ENCODE measurements around the gene PPP1R9B. TPM values are rescaled to one million over a fixed set of nuclear protein-coding genes. Genes with fewer than 3 reads are reported as not detected.

Gene PPP1R9B
- total RNA-seq, 1 donor from 2014 or later: 19.7 TPM

DNA sequence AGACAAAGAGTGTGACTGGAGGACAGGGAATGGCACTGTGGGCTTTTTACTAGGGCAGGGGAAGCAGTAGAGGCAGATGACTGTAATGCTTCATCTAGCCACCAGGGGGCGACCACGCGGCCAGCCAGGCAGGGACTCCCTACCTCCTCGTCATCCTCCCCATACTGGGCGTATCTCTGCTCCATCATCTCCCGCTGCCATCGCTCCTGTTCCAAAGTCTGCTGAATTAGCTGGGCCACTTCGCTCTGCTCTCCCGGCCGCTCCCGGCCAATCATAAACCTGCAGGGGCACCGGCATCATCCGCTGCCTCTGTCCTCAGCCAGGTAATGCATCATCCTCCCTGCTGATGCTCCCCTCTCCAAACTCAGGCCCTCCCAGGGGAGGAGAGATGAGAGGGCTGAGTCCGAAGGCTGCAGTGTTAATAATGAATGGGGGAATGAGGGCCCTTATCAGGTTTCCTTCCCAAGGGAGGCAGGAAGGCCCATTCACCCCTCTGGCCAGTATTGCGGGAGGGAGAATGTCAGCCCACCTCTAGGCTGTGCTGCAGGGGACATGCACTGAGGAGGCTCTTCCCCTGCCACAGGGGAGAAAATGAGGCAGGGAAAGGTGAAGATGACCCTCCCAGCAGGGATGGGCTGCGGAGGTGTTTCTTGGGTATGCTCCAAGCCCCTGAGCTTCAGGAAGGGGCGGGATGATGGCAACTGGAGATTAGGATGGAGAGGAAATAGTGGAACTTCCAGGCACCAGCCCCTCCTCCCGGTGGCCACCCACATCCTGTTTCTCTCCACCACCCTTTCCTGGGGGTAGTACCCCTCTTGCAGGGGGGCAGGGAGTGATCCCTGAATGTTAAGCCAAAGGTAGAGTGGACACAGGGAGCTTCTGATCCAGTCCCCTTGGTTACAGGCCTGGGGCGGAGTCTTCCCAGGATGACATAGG, 10.3 kb downstream of the PPP1R9B start:
- DNase-seq: peak; percentile 50

DNA sequence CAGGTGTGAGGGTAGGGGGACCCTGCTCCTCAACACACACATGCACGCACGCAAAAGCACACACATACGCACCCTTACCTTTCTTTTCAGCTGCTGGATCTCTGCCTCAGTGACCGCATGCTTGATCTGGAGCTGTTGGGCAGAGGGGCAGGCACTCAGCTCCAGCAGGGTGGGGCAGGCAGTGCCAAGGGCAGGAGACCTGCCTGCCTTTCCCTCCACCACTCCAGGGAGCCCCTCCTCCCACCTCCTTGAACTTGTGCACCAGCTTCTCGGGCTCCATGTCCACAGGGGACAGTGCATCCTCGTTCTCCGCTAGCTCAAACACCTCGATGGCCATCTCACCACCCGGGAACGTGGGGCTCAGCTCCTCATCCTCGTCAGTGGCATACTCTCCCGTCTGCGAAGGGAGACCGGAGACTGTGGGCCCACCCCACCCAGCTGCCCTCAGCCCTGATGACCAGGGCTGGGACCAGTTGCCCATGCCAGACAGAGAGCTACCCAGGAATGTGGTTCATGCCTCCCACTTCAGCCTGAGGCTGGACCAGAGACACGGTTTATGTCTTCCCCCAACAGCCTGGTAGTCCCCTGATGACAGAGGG, 11.2 kb downstream of the PPP1R9B start:
- DNase-seq: no peak

DNA sequence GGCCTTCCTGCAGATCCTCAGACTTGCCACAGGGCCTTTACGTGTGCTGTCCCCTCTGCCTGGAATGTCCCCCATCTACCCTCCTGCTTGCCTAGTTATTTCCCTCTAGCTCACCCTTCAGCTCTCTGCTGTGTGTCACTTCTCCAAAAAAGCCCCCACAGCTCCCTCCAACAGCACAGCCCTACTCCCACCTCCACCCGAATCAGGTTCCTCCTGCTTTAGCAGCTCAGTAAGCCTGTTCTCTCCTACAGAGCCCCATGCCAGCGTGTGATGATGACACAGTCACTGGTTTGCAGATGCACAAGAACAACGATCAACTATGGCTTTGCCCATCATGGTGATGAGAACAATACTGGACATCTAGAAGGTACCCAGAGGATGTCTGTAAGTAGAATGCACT, 13.4 kb downstream of the PPP1R9B start:
- DNase-seq: no peak

DNA sequence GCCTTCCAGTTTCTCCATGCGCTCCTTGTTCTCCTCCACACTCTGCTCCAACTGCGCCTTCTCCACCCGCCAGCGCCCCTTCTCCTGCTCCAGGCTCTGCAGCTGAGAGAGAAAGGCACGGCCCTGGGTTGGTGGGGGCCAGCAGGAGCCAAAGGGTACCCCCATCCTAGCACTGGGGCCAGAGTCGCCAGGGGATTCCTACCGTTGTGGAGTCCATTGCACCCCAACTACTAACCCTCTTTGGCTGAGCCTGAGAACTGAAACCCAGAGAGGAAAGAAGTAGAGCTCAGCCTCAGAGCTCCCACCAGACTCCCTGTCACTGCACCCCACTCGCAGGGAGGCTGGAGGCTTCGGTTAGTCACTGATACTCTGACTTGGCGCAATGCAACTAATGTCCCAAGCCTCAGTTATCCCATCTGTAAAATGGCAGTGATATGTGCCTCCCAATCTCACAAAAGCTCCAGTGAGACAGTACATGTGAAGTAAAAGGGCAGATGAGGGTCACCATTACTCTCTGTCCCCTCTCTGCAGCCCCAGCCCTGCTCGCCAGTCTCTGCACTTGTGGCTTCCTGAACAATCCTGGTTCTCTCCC, 14.3 kb downstream of the PPP1R9B start:
- DNase-seq: no peak

DNA sequence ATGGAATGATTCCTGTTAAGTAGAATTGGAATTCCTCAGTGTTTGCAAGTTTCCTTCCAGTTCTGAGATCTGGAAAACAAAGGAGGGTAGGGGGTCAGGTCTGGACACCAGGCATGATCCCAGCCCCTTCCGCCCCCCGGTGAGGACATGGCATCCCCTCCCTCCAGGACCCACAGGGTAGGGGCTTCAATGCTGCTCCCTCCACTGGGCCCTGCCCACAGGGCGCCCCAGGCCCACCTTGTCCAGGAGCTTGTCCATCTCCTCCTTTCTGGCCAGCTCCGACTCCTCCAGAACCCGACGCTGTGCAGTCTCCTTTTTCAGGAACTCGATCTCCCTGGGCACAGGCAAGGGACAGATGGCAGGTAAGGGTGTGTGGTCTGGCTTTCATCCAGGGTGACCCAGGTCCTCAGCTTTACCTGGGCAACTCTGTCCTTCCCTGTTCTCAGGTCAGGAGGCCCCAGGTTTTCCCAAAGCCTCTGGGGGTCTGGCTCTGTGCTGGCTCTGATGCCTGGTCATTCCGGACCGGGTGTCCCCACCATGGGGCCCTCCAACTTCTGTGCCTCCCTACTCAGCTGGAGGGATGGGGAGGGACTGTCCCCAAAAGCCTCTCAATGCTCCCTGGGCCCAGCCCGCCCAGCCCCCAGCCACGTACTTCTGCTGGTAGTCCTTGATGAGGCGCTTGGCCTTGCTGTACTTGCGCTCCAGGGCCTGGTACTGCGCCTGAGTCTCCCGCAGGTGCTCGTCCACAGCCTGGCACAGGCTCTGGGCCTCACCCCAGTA, 15.0 kb downstream of the PPP1R9B start:
- DNase-seq: no peak

DNA sequence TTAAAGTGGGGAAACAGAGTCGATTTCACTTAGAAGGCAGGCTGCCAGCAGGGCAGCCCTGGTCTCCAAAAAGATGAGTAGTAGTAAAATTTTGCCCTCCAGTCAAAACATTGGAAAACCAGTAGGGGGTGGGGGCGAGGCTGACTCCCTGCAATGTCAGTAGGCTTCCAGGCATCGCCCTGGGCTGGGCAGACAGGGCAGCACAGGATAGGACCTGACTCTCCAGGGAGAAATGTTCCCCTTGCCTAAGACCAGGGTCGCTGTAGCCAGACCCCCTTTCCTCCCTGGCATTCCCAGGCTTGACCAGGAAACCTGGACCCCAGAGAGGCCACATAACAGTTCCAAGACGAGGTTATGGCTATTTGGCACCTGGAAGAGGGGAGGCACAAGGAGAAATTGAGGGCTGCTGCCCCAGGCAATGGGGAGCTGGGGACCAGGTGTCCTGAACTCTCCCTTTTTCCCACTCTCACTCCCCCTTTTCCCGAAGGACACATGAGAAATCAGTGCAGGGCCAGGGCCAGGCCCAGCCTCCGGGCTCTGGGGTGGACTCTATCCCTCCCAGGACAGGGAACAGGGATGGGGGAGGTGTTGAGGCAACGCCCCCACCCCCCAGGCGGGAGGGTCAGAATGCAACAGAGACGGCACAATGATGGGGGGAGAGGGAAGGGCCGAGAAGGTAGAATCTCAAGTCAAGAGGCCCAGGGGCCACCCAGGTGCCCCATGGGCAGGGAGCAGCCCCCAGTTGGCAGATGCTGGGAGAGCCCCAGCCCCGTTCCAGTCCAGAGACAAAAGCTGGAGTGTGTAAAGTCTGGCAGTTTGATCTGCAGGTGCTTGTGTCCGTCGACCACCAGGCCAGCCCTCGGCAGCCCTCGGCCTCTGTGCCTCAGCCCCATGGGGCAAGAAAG, 16.0 kb downstream of the PPP1R9B start:
- no peak for DNase-seq

DNA sequence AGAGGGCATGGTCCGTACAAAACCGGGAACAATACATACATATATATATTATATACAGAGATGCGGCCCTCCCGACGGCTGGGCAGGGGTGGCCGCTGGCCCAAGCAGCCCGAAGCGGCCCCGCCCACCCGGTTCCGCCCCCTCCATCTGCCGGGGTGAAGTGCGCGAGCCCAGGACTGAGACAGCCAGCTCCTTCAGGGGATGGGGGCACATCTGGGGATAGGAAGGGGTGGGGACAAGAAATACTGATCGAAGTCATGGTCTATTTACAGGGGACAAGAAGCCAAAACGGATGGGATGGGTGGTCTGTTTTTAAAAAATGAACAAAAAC, 16.7 kb downstream of the PPP1R9B start:
- DNase-seq: no peak

DNA sequence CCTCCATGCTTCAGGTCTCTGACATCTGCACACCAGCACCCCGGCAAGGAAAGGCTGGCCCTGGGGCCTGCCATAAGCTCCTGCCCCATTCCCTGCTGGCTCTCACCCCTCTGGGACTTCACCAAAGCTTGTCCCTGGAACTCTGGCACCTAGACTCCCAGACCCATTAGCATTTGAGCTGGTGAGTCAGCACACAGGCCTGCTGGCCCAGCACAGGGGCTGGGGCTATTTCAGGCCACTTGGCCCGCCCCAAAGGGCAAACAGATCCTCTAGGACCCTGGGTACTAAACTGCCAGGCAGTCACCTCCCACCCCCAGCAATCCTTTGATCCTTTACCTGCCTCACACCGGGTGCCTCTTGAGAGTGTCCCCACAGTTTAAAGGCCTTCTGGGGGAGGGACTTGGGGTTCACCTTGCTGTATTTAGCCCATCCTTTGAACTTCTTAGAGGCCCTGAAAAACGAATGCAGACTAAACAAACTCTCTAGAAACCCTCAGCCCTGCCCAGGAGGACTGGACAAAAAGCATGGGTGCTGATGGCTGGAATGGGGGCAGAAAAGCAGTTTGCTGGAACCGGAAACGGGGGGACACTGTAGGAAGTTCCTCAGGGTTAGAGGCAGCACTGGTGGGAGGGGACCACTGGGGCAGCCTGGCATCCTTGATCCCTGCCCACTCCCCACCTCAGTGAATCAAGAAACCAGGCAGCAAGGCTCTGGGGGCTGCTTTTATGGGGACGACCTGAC, 17.3 kb downstream of the PPP1R9B start:
- no peak for DNase-seq

DNA sequence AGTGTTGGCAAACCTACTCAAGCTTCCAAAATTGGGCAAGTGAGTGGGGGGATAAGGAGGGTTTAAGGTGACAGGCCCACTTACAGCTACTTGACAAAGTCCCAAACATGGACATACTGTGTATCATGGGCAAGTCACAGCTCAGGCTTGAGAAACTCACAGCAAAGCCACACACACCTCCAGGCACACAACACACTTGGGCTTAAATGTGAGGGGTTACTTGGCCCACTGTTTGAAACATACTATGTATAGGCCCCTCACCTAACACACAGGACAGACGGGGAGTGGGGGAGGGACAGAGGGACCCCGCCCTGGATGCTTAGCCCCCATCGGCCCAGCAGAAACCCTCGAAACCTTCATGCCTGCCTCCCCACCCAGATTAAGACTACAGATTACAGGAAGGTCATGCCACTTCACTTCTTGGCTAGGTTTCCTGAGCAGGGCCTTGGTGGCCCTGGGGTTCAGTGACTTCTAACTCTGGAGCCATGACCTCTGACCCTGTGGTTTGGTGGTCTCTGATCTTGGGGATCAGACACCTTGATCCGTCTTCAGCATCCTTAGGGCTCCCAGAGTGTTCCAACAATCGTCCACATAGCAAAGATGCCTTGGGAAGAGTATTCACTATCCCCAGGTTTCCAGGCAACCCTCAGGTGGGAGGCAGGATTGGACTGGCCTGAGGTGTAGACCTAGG, 18.2 kb downstream of the PPP1R9B start:
- no peak for DNase-seq

DNA sequence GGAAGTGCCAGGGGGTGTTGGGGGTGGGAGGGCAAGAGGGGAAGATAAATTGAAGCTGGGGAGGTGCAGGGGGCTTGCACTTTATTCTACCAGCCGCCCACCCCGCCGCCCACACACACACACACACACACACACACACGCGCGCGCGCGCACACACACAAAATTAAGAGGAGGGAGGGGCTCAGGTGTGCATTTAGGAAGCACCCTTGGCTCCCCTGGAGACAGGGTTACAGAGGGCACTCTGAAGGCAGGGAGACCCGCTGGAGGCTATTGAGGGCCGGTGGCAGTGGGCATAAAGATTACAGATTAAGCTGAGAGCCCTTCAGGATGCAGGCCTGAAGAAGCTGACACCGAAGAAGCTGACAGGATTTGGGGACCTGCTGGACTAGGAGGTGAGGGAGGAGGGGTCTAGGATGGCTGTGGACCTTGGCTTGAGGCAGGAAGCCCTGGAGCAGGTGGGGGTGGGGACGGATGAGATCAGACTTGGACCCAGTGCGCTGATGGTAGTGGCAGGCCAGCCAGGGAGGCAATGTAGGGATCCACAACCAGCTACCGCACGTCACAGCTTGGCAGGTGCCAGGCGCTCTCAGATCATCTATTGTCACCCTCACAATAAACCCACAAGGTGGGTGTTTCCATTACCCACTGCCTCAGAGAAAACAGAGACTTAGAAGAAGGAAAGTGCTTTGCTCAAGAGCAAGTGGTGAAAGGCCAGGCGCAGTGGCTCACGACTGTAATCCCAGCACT, 19.7 kb downstream of the PPP1R9B start:
- no peak for DNase-seq

DNA sequence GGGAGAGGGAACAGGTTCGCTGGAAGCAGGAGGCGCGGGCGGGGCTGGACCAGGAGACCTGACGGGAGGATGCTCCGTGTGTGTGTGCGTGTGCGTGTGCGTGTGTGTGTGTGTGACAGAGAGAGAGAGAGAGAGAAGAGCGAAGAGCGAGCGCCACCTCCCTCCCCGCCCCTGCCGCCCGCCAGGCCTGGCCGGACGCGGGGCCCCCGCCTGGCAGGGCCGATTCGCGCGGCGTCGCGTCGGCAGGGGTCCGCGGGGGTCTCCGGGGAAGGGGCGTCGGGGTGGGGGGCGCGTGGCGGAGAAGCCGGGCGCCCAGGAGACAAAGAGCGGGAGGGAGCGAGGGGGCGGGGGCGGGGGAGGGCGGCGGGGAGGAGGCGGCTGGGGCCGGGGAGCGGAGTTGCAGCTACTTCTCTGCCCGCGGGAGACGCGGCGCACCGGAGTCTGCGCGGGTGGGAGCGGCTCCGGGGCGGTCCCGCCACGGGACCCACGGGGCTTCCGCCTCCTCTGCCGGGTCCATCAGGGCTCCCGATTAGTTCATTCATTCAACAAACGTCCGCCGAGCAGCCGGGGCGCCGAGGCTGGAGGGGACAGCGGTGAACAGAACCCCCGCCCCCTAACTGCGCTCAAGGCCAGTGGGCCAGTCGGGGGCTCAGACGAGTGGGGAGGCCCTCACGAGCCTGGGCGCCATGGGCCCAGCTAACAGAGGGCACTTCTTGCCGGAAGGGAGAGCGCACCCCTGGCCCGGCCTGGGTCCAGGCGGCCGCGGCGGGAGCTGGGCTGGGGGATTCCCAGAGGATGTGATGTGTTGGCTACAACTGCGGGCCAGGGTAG, 20.5 kb downstream of the PPP1R9B start, which contains the start of gene SAMD14:
Gene SAMD14 (minus strand): TSS at position 433 of the 831 bp plus-strand sequence. CDS start 5,201 bp downstream, outside the sequence.
- DNase-seq: no peak

DNA sequence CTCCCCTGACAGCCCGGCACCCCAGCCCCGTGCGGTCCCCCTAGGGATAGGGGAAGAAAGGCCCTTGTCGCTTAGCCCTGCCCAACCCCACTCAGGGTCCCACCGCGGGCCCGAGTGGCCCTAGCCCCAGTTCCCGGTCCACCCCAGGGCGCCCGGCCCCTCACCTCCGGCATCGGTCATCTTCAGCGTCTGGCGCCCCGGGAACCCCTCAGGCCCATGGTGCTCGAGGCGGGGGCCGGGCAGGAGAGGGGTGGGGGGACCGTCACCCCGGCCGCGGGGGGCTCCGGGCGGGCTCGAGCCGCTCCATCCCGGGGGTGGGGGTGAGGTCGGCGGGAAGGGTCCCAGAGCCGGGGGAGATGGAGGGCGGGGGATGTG, 21.1 kb downstream of the PPP1R9B start:
- no peak for DNase-seq

DNA sequence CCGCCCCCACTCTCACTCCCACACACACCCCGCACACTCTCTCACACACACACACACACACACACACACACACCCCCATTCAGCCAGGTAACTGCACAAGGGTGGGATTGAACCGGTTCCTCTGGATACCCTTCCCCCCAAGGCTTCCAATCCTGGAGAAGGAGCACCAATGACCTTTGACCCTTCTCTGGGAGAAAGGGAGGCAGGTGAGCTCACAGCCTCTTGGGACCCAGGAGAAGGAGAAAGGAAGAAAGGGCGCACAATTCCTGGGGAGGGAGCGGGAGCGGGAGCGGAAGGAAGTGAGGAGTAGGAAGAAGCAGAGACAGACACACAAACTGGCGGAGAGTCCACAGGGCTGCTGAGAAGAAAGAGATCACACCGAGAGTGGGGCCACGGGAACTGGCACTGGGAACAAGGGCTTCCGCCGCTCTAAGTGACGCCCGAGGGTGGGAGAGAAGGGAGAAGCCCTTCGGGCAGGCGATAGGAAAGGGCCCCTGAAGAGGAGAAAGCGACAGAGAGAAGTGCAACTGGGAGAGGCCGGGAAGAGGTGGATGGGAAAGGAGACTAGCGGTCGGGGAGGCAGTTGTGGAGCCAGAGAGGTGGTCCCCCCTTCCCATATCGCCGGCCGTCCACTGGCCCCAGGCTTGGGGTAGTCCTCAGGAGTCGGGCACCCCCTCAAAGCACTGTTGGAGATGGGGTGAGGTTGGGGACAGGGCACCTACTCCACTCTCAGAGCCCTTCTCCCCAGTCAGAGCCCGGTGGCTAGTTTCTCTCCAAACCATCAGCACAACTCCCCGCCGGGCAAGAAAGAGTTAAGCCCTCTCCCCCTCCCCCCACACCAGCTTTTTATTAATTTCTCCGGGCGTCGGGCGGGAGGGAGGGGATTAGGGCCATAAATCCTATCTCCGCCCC, 21.8 kb downstream of the PPP1R9B start:
- DNase-seq: no peak

DNA sequence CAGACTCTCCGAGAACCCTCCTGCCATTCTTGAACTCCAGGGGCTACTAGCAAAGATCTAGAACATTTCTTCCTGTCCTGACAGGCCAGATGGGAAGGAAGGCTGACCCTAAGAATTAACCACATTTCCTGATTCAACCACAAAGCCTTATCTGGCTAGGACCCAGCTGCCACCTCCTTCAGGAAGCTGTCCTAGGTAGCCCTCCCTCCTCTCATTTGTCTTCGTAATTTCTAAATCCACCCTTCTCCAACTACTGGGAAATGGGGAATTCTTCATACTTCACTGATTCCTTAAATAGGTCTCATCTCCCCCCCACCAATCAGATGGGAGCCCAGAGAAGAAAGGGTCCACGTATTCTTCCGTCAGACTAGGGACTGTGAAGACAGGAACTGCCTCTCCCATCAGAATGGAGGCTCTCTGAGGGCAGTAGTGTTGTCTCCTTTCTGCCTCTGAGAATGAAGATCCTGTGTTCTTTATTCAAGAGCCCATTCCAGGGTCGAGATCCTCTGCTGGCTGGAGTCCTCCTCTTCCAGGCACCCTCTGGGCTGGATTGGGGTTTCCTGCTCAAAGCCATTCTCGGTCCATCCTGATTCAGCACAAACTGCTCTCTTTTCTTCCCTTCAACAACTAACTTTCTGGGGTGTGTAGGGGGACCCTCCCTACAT, 22.6 kb downstream of the PPP1R9B start:
- DNase-seq: no peak

DNA sequence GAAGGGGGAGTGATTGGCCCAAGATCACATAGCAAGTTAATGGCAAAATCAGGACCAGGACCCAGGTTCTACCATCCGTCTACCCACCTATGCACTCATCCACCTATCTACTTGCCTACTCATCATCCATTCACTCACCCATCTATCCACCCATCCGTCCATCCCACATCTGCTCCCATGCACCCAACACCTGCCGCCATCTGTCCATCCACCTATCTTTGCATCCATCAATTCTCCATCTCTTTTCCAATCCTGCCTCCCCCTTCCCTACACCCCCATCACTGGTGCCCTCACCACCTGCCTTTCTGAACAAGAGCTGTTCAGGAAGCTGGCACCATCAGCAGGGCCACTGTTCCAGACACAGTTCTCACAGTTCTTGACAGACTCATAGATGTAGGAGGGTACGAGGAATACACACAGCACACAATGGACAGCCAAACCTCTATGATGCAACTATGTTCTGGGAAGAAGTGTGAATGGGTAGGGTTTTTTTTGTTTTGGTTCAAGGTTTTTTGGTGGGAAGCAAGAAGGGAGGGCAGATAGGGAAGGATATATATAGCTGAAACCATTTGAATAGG, 25.0 kb downstream of the PPP1R9B start:
- no peak for DNase-seq

DNA sequence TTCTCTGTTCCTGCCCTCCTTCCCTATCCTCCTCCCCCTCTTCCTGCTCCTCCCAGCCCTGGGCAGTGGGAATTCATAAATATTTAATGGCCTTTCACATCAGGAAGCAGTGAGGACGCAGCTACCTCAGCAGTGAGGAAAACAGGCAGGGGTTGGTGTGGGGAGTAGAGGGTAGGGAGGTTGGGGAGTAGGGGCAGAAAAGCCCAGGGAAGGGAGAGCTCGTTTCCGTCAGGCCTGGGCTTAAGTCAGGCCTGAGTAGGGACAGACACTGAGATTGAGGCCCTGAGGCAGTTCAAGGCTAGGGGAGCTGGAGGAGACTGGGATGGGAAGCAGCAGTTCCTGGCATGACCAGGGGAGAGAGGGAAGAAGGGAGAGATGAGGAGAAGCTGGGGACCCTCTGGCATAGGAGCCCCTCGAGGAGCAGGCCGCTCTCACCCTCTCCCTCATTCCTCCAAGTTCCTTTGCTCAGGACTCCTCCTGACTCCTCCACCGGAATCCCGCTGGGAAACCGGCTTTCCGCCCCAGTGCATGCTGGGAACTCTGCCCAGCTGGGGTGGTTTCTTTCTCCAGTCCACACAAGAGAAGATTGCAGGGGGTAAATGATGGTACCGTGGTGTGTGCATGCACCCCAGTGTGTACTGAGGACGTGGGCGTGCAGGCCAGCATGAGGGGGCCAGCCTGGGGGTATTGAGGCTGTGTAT, 26.7 kb downstream of the PPP1R9B start:
- DNase-seq: no peak
